Measurements from ENCODE around the gene RASEF.
"Not testable (repeated sequence)": the region's sequence is repeated elsewhere in the genome, so short reads cannot be mapped to it uniquely, and the experiment has no call there.

RASEF gene

GRCh38 chr9:83062651-83063527 lies at the start of gene RASEF:
Gene RASEF (minus strand): TSS chr9:83063142. CDS start chr9:83062867, 275 bp downstream.
- DNase-seq: no peak

- no peak for DNase-seq
Observed at GRCh38 chr9:83111169-83111568, 48.2 kb upstream of the RASEF start.

- no peak for DNase-seq
Observed at GRCh38 chr9:83109296-83109695, 46.4 kb upstream of the RASEF start.

- no peak for DNase-seq
Observed at GRCh38 chr9:83108208-83108607, 45.3 kb upstream of the RASEF start.

- DNase-seq: no peak
Observed at GRCh38 chr9:83106772-83107171, 43.8 kb upstream of the RASEF start.

- no peak for DNase-seq
Observed at GRCh38 chr9:83106263-83106662, 43.3 kb upstream of the RASEF start.

GRCh38 chr9:83097633-83098032 lies 34.7 kb upstream of the RASEF start:
- no peak for DNase-seq

- DNase-seq: not testable (repeated sequence)
Observed at GRCh38 chr9:83093311-83093710, 30.4 kb upstream of the RASEF start.

- no peak for DNase-seq
Observed at GRCh38 chr9:83081846-83082245, 18.9 kb upstream of the RASEF start.

- no peak for DNase-seq
Observed at GRCh38 chr9:83081010-83081409, 18.1 kb upstream of the RASEF start.

GRCh38 chr9:83075932-83076331 lies 13.0 kb upstream of the RASEF start:
- not testable (repeated sequence) for DNase-seq

GRCh38 chr9:83072498-83072897 lies 9.6 kb upstream of the RASEF start:
- not testable (repeated sequence) for DNase-seq

- DNase-seq: no peak
Observed at GRCh38 chr9:83071626-83072025, 8.7 kb upstream of the RASEF start.

- no peak for DNase-seq
Observed at GRCh38 chr9:83070261-83070660, 7.3 kb upstream of the RASEF start.

GRCh38 chr9:83069651-83070050 lies 6.7 kb upstream of the RASEF start:
- no peak for DNase-seq

GRCh38 chr9:83068414-83068813 lies 5.5 kb upstream of the RASEF start:
- no peak for DNase-seq

GRCh38 chr9:83067579-83067978 lies 4.6 kb upstream of the RASEF start:
- no peak for DNase-seq

- DNase-seq: no peak
Observed at GRCh38 chr9:83066771-83067170, 3.8 kb upstream of the RASEF start.

GRCh38 chr9:83065233-83065632 lies 2.3 kb upstream of the RASEF start:
- no peak for DNase-seq

GRCh38 chr9:83061990-83062650 lies 822 bp downstream of the RASEF start:
- DNase-seq: no peak

GRCh38 chr9:83061036-83061435 lies 1.9 kb downstream of the RASEF start:
- DNase-seq: no peak

- no peak for DNase-seq
Observed at GRCh38 chr9:83060556-83060955, 2.4 kb downstream of the RASEF start.

- DNase-seq: no peak
Observed at GRCh38 chr9:83059417-83059816, 3.5 kb downstream of the RASEF start.
